ENCODE data around the gene ISG20L2. TPM values are rescaled to one million over a fixed set of nuclear protein-coding genes. Genes with fewer than 3 reads are reported as not detected.

The ISG20L2 gene
- total and polyA plus RNA-seq, 2 experiments from 2014 or later = 25.1 to 27.3 TPM

DNA sequence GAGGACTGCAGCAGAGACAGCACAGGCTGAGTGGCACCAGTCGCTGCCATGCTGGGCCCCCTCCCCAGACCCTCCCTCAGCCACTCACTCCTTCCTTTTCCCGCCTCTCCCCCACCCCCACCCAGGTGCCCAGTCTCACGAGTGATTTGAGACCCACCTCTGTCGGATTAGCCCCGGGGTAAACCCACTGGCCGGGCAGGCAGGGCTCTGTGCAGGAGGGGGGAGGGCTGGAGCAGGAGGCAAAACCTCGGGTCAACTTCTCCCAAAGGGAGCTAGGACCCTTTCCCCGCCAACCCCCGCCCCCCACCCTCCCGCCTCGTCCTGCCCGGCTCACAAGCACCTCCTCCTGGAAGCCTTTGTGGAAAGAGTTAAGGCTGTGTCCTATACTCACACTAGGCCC, 15.8 kb upstream of the ISG20L2 start:
- Histone ChIP-seq H3K9me3 (ENCODE audit: low read depth) (no peaks in the 10 kb centered on the region), H3K4me3 (no peak overlapping the region), H3K4me1 (ENCODE audit: low read depth) (peaks cover 30% of the 10 kb centered on the region), H3K36me3 (peaks cover 5% of the 10 kb centered on the region), H3K27ac (peak overlapping the region; percentile 100), H3K27me3 (no peaks in the 10 kb centered on the region)
- no peak for DNase-seq (ENCODE audit: low read depth in 1 of 2, low spot score in 1 of 2)
- TF ChIP-seq, protein P1, sequence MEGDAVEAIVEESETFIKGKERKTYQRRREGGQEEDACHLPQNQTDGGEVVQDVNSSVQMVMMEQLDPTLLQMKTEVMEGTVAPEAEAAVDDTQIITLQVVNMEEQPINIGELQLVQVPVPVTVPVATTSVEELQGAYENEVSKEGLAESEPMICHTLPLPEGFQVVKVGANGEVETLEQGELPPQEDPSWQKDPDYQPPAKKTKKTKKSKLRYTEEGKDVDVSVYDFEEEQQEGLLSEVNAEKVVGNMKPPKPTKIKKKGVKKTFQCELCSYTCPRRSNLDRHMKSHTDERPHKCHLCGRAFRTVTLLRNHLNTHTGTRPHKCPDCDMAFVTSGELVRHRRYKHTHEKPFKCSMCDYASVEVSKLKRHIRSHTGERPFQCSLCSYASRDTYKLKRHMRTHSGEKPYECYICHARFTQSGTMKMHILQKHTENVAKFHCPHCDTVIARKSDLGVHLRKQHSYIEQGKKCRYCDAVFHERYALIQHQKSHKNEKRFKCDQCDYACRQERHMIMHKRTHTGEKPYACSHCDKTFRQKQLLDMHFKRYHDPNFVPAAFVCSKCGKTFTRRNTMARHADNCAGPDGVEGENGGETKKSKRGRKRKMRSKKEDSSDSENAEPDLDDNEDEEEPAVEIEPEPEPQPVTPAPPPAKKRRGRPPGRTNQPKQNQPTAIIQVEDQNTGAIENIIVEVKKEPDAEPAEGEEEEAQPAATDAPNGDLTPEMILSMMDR (IDR thresholded peaks at IDR 0.05; ENCODE audit: low read depth, low read length) = no peak

DNA sequence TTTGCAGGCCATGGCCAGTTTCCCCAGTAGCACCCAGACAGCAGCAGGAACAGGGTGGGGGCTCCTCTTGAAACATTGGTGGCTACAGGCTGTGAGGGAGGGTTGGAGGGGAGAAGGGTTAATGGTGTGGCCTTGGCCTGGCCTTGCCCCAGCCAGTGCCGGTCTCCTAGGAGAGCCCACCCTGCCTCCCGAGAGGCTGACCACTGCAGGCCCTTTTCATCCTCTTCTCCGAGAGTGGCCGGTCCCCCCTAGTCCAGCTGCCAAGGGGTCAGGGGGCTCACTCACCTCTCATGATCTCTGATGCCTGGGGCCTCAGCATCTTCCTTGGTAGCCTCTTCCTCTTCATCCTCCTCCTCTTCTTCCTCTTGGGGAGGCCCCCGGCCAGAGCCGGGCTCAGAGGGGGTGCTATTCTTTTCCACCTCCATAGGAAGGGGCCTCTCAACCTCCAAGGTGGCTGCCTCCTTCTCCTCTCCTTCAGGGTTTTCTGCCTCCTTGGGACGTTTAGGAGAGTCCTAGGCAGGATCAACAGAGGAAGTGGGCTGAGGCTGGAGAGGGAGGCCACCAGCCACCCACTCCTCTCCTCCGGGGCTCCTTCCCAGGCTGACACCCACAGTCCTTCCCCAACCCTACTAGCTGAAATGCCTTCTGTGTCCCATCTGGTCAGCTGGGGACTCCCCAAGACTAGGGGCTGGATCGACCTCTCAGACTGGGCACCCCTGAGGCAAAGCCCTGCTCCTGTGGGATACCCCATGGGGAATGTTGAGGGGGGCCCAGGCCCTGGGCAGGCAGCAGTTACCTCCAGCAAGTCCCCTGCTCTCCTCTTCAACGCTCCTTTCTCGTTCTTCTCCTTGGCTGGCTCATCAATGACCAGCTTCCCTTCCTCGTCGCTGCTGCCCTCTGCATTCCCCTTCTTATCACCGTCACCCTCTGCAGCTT, 15.1 kb upstream of the ISG20L2 start:
- peaks cover 23% of the 10 kb centered on the region for H3K4me1 ChIP-seq (ENCODE audit: low read depth)
- no peaks in the 10 kb centered on the region for H3K27me3 ChIP-seq
- TF ChIP-seq, protein P1 (IDR thresholded peaks at IDR 0.05; ENCODE audit: low read depth, low read length) = no peak
- DNase-seq (ENCODE audit: low read depth in 1 of 2, low spot score in 1 of 2) = no peak
- H3K36me3 ChIP-seq = peaks cover 5% of the 10 kb centered on the region
- H3K9me3 ChIP-seq (ENCODE audit: low read depth) = no peaks in the 10 kb centered on the region
- peak overlapping the region; percentile 100 for H3K27ac ChIP-seq
- no peak overlapping the region for H3K4me3 ChIP-seq

DNA sequence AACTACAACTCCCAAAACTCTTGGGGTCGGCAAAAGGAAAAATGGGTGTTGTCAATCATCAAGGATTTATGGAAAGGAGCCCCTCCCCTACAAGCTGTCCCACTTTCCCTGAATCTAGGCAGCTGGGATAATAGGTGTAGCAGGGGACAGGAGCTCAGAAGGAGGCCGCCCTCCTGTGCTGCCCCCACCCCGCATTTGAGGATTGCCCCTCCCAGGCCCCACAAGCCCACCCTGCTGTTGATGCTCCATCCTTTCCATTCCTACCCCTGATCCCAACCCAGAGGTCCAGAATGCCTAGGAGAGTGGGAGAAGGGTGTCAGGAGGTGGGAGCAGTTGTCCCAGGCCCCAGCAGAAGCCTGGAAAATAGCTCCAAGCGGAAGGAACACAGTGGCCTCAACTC, 14.2 kb upstream of the ISG20L2 start:
- H3K4me3 ChIP-seq = no peak overlapping the region
- no peaks in the 10 kb centered on the region for H3K9me3 ChIP-seq (ENCODE audit: low read depth)
- DNase-seq (ENCODE audit: low read depth in 1 of 2, low spot score in 1 of 2) = no peak
- H3K27ac ChIP-seq = peak overlapping the region; percentile 88
- TF ChIP-seq, protein P1 (IDR thresholded peaks at IDR 0.05; ENCODE audit: low read depth, low read length) = no peak
- peaks cover 5% of the 10 kb centered on the region for H3K36me3 ChIP-seq
- H3K27me3 ChIP-seq = no peaks in the 10 kb centered on the region
- H3K4me1 ChIP-seq (ENCODE audit: low read depth) = peaks cover 14% of the 10 kb centered on the region

DNA sequence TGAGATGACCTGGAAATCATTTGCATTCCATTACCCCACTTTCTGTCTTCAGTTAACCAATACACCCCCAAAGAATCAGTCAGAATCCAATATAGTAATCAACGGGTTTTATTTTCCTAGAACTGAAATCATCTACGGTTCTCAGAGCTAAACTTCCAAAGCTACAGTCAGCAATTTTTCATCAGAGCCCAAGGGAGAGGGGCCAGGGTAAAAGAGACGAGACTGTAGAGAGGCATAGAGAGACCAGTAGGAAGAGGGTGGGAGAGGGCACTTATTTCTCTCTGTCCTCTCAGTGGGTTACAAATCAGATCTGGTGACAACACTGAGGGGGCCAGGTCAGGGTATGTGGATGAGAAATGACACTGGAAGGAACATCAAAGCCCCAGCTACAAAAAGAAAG, 13.5 kb upstream of the ISG20L2 start:
- Histone ChIP-seq H3K36me3 (peaks cover 5% of the 10 kb centered on the region), H3K4me3 (no peak overlapping the region), H3K4me1 (ENCODE audit: low read depth) (peaks cover 11% of the 10 kb centered on the region), H3K9me3 (ENCODE audit: low read depth) (no peaks in the 10 kb centered on the region), H3K27me3 (no peaks in the 10 kb centered on the region), H3K27ac (peak overlapping the region; percentile 88)
- TF ChIP-seq, protein P1 (IDR thresholded peaks at IDR 0.05; ENCODE audit: low read depth, low read length) = no peak
- no peak for DNase-seq (ENCODE audit: low read depth in 1 of 2, low spot score in 1 of 2)

DNA sequence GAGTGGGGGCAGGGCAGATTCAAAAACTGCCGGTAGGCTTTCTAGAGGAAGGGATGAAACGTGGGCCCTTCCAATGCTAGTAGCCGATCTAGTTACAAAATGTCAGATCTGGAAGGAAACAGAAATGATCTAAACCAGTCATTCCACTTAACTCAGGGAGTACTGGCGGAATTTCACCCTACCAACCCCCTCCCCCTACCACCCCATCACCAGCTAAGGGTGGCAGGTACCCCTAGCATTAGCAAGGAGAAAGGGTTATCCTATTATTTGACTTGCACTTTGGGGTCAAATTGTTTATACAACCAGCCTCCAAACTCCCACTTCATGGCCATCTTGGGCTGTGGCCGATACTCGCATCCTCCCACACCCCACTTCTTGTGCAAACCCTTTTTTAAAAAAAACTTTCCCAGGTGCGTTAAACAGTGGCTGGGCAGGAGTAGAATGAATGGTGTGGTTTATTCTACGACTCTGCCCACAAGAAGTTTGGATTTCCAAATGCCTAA, 13.0 kb upstream of the ISG20L2 start:
- no peaks in the 10 kb centered on the region for H3K9me3 ChIP-seq (ENCODE audit: low read depth)
- H3K4me3 ChIP-seq = peak overlapping the region; percentile 4
- H3K27ac ChIP-seq = peak overlapping the region; percentile 88
- DNase-seq (ENCODE audit: low read depth in 1 of 2, low spot score in 1 of 2) = no peak
- no peaks in the 10 kb centered on the region for H3K27me3 ChIP-seq
- peaks cover 11% of the 10 kb centered on the region for H3K4me1 ChIP-seq (ENCODE audit: low read depth)
- H3K36me3 ChIP-seq = peaks cover 5% of the 10 kb centered on the region
- TF ChIP-seq, protein P1 (IDR thresholded peaks at IDR 0.05; ENCODE audit: low read depth, low read length) = no peak

All from cardiac muscle cell (in vitro differentiated cells and primary cell).